HEK293 (cell line): ENCODE results near the gene GUCY2D.

ENCODE experiments used
- ZNF274 ChIP-seq, 2 experiments: fragments of 200-500 bp in 1 of 2; fragments of 450-650 bp in 1 of 2; sonication (Bioruptor generic) in 1 of 2; formaldehyde crosslinking in 1 of 2; IDR thresholded peaks; 2 replicates each; pipeline versions ENCODE4 v1.5.1 to v1.6.1; 2014 to 2016; ENCODE audit warnings: borderline replicate concordance in 1 of 2, inconsistent platforms in 1 of 2, low read length in 1 of 2, missing biosample characterization in 1 of 2, missing genetic modification characterization in 1 of 2
- ZXDB ChIP-seq: fragments of 450-650 bp; formaldehyde crosslinking; IDR thresholded peaks from 2 replicates; pipeline ENCODE4 v1.5.1; 2016; ENCODE audit warnings: missing biosample characterization, missing genetic modification characterization

GRCh38 chr17:8012045-8012580, 9.7 kb downstream of the GUCY2D start:
- TF ChIP-seq ZNF274 (IDR thresholded peaks at IDR 0.05; ENCODE audit: low read length), result no peak
- TF ChIP-seq ZNF274 (tag by site-specific recombination; IDR thresholded peaks at IDR 0.05; ENCODE audit: borderline replicate concordance), result no peak
- no peak for TF ChIP-seq ZXDB (tag by site-specific recombination)
